ENCODE data around the gene HARS2. TPM values are rescaled to one million over a fixed set of nuclear protein-coding genes. Genes with fewer than 3 reads are reported as not detected.
"Not testable (repeated sequence)": the region's sequence is repeated elsewhere in the genome, so short reads cannot be mapped to it uniquely, and the experiment has no call there.

HARS2 gene
- polyA plus RNA-seq, 1 donor (not counting 4 experiments of a cell fraction or from before 2014, with no cell fraction given): 44.5 TPM

DNA sequence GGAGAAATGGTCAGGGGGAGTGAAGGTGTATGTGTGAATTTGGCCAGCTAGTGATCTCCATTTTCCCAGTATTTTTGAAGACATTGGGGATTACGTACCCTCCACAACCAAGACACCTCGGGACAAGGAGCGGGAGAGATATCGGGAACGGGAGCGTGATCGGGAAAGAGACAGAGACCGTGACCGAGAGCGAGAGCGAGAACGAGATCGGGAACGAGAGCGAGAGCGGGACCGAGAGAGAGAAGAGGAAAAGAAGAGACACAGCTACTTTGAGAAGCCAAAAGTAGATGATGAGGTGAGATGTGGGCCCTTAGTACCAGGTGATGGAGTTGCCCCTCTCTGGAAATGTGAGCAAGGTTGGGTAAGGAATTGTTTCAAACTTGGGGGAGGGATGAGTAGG lies 32.4 kb upstream of the HARS2 start:
- no peak overlapping the region for H2AFZ ChIP-seq (ENCODE audit: control insufficient read depth, low read length)
- no peak overlapping the region for H3K4me2 ChIP-seq (ENCODE audit: control insufficient read depth, extremely low read depth, insufficient read depth, low read depth, low read length)
- dilution Hi-C loops (cut with MboI; ENCODE audit: extremely low pct_ligation_motif_present, low sequenced_read_pairs): no loop called here
- no peaks in the 10 kb centered on the region for H4K20me1 ChIP-seq (ENCODE audit: control insufficient read depth, extremely low read depth, insufficient read depth, low read length)
- FAIRE-seq (no peak), DNase-seq (ENCODE audit: low read depth, low spot score) (no peak)
- no peaks in the 10 kb centered on the region for H3K79me2 ChIP-seq (ENCODE audit: control insufficient read depth, insufficient read depth, low read length)
- no peaks in the 10 kb centered on the region for H3K9me3 ChIP-seq (ENCODE audit: control insufficient read depth, low read depth, low read length)
- H3K4me3 ChIP-seq (ENCODE audit: control insufficient read depth in 2 of 3, extremely low read depth in 1 of 3, insufficient read depth in 2 of 3, low read depth in 1 of 3, low read length in 3 of 3): no peak overlapping the region
- no peak overlapping the region for H3K9ac ChIP-seq (ENCODE audit: control insufficient read depth, extremely low read depth, insufficient read depth, low read length)
- no peak overlapping the region for H3K27ac ChIP-seq (ENCODE audit: control insufficient read depth, insufficient read depth, low read length)
- H3K27me3 ChIP-seq (ENCODE audit: control insufficient read depth, extremely low read depth, insufficient read depth, low read length): no peaks in the 10 kb centered on the region
- H3K4me1 ChIP-seq (ENCODE audit: control insufficient read depth, extremely low read depth, insufficient read depth, low read length): no peaks in the 10 kb centered on the region
- H3K9me1 ChIP-seq (ENCODE audit: control insufficient read depth, extremely low read depth, insufficient read depth, low read length): no peaks in the 10 kb centered on the region
- TF ChIP-seq, protein P1, sequence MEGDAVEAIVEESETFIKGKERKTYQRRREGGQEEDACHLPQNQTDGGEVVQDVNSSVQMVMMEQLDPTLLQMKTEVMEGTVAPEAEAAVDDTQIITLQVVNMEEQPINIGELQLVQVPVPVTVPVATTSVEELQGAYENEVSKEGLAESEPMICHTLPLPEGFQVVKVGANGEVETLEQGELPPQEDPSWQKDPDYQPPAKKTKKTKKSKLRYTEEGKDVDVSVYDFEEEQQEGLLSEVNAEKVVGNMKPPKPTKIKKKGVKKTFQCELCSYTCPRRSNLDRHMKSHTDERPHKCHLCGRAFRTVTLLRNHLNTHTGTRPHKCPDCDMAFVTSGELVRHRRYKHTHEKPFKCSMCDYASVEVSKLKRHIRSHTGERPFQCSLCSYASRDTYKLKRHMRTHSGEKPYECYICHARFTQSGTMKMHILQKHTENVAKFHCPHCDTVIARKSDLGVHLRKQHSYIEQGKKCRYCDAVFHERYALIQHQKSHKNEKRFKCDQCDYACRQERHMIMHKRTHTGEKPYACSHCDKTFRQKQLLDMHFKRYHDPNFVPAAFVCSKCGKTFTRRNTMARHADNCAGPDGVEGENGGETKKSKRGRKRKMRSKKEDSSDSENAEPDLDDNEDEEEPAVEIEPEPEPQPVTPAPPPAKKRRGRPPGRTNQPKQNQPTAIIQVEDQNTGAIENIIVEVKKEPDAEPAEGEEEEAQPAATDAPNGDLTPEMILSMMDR (optimal IDR thresholded peaks at IDR 0.05 in 1 of 3, IDR thresholded peaks at IDR 0.05 in 1 of 3, conservative IDR thresholded peaks at IDR 0.05 in 1 of 3; ENCODE audit: extremely low read depth in 1 of 3, insufficient read depth in 2 of 3, low read length in 3 of 3): no peak
- no peak for TF ChIP-seq EZH2 (IDR thresholded peaks at IDR 0.05; ENCODE audit: low read length)
- H3K36me3 ChIP-seq (ENCODE audit: control insufficient read depth in 2 of 2, extremely low read depth in 1 of 2, insufficient read depth in 2 of 2, low read length in 2 of 2): peaks cover 28 to 38% of the 10 kb centered on the region in 2 experiments

- H3K4me2 ChIP-seq (ENCODE audit: control insufficient read depth, extremely low read depth, insufficient read depth, low read depth, low read length); H3K27ac ChIP-seq (ENCODE audit: control insufficient read depth, insufficient read depth, low read length); H3K4me3 ChIP-seq (ENCODE audit: control insufficient read depth in 2 of 3, extremely low read depth in 1 of 3, insufficient read depth in 2 of 3, low read depth in 1 of 3, low read length in 3 of 3); H3K9me3 ChIP-seq (ENCODE audit: control insufficient read depth, low read depth, low read length); FAIRE-seq; H3K79me2 ChIP-seq (ENCODE audit: control insufficient read depth, insufficient read depth, low read length); DNase-seq (ENCODE audit: low read depth, low spot score); H2AFZ ChIP-seq (ENCODE audit: control insufficient read depth, low read length); H3K4me1 ChIP-seq (ENCODE audit: control insufficient read depth, extremely low read depth, insufficient read depth, low read length); H3K9me1 ChIP-seq (ENCODE audit: control insufficient read depth, extremely low read depth, insufficient read depth, low read length); H4K20me1 ChIP-seq (ENCODE audit: control insufficient read depth, extremely low read depth, insufficient read depth, low read length); H3K9ac ChIP-seq (ENCODE audit: control insufficient read depth, extremely low read depth, insufficient read depth, low read length); H3K27me3 ChIP-seq (ENCODE audit: control insufficient read depth, extremely low read depth, insufficient read depth, low read length); dilution Hi-C loops (cut with MboI; ENCODE audit: extremely low pct_ligation_motif_present, low sequenced_read_pairs): not testable (repeated sequence)
- H3K36me3 ChIP-seq (ENCODE audit: control insufficient read depth in 2 of 2, extremely low read depth in 1 of 2, insufficient read depth in 2 of 2, low read length in 2 of 2): peaks cover 24 to 29% of the 10 kb centered on the region in 2 experiments
Measured at GRCh38 chr5:140660371-140660770, 30.9 kb upstream of the HARS2 start.

DNA sequence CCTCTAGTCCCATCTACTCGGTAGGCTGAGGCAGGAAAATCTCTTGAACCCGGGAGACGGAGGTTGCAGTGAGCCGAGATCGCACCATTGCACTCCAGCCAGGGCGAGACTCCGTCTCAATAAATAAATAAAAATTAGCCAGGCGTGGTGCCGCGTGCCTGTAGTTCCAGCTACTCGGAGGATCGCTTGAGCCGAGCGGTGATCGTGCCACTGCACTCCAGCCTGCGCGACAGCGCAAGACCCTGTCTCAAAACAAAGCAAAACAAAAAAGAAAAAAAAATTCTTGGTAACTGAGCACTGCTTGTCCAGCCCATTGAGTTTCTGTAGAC lies 27.3 kb upstream of the HARS2 start:
- Histone ChIP-seq H3K27ac (ENCODE audit: control insufficient read depth, insufficient read depth, low read length) (peak overlapping the region; percentile 82), H3K27me3 (ENCODE audit: control insufficient read depth, extremely low read depth, insufficient read depth, low read length) (no peaks in the 10 kb centered on the region), H3K4me1 (ENCODE audit: control insufficient read depth, extremely low read depth, insufficient read depth, low read length) (peaks cover 3% of the 10 kb centered on the region), H3K4me3 (ENCODE audit: control insufficient read depth in 2 of 3, extremely low read depth in 1 of 3, insufficient read depth in 2 of 3, low read depth in 1 of 3, low read length in 3 of 3) (peak overlapping the region; percentile 84 to 99 (median 88)), H3K9me1 (ENCODE audit: control insufficient read depth, extremely low read depth, insufficient read depth, low read length) (no peaks in the 10 kb centered on the region), H4K20me1 (ENCODE audit: control insufficient read depth, extremely low read depth, insufficient read depth, low read length) (no peaks in the 10 kb centered on the region), H3K9me3 (ENCODE audit: control insufficient read depth, low read depth, low read length) (no peaks in the 10 kb centered on the region), H3K9ac (ENCODE audit: control insufficient read depth, extremely low read depth, insufficient read depth, low read length) (peak overlapping the region; percentile 84), H3K79me2 (ENCODE audit: control insufficient read depth, insufficient read depth, low read length) (peaks cover 35% of the 10 kb centered on the region), H2AFZ (ENCODE audit: control insufficient read depth, low read length) (peak overlapping the region; percentile 100), H3K36me3 (ENCODE audit: control insufficient read depth in 2 of 2, extremely low read depth in 1 of 2, insufficient read depth in 2 of 2, low read length in 2 of 2) (peaks cover 27 to 36% of the 10 kb centered on the region in 2 experiments), H3K4me2 (ENCODE audit: control insufficient read depth, extremely low read depth, insufficient read depth, low read depth, low read length) (peak overlapping the region; percentile 98)
- DNase-seq (ENCODE audit: low read depth, low spot score) (no peak), FAIRE-seq (no peak)
- TF ChIP-seq, protein P1 (optimal IDR thresholded peaks at IDR 0.05 in 1 of 3, IDR thresholded peaks at IDR 0.05 in 1 of 3, conservative IDR thresholded peaks at IDR 0.05 in 1 of 3; ENCODE audit: extremely low read depth in 1 of 3, insufficient read depth in 2 of 3, low read length in 3 of 3): no peak
- TF ChIP-seq EZH2 (IDR thresholded peaks at IDR 0.05; ENCODE audit: low read length): no peak
- dilution Hi-C loops (cut with MboI; ENCODE audit: extremely low pct_ligation_motif_present, low sequenced_read_pairs): no loop called here

Measured in keratinocyte (primary cell).